ENCODE data around the gene EHBP1. TPM values are rescaled to one million over a fixed set of nuclear protein-coding genes. Genes with fewer than 3 reads are reported as not detected.

EHBP1 gene
- total RNA-seq, 2 donors from 2014 or later = 28.4 to 67.7 TPM

- Histone ChIP-seq H3K36me3 (no peaks in the 10 kb centered on the region), H3K27me3 (replicated peaks; ENCODE audit: insufficient read depth) (no peaks in the 10 kb centered on the region), H3K4me3 (no peak overlapping the region), H3K27ac (no peak overlapping the region), H3K4me1 (ENCODE audit: control insufficient read depth in 1 of 2, low read depth in 2 of 2) (peaks cover 0 to 5% of the 10 kb centered on the region in 2 donors), H3K9me3 (no peaks in the 10 kb centered on the region)
- DNase-seq (ENCODE audit: low spot score) = no peak
- no peak for ATAC-seq (ENCODE audit: insufficient number of reproducible peaks, low FRiP score, low read depth)
- TF ChIP-seq CTCF (IDR thresholded peaks at IDR 0.05) = no peak
These were observed 118.9 kb downstream of the EHBP1 start for GRCh38 chr2:62824388-62824787.

DNA sequence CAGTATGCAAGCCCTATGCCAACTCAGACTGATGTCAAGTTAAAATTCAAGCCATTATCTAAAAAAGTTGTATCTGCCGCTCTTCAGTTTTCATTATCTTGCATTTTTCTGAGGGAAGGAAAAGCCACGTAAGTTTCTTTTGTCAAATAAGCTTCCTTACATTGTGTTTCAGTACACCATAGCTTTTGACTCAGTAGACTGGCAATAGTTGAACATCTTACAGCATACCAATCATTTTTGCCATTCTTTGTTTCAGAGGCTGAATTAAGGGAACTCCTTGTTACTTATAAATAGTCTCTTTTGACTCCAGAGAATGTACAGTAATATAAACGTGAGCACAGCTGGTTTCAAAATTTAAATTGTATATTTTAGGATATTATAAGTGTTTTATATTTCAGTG is 120.6 kb downstream of the EHBP1 start:
- ATAC-seq (ENCODE audit: insufficient number of reproducible peaks, low FRiP score, low read depth) (no peak), DNase-seq (ENCODE audit: low spot score) (no peak)
- no peak overlapping the region for H3K4me3 ChIP-seq
- no peaks in the 10 kb centered on the region for H3K27me3 ChIP-seq (replicated peaks; ENCODE audit: insufficient read depth)
- peaks cover 0 to 5% of the 10 kb centered on the region in 2 donors for H3K4me1 ChIP-seq (ENCODE audit: control insufficient read depth in 1 of 2, low read depth in 2 of 2)
- no peak for TF ChIP-seq CTCF (IDR thresholded peaks at IDR 0.05)
- H3K27ac ChIP-seq = no peak overlapping the region
- H3K9me3 ChIP-seq = peaks cover 3% of the 10 kb centered on the region
- H3K36me3 ChIP-seq = no peaks in the 10 kb centered on the region

- peaks cover 3% of the 10 kb centered on the region for H3K9me3 ChIP-seq
- H3K27ac ChIP-seq = no peak overlapping the region
- ATAC-seq (ENCODE audit: insufficient number of reproducible peaks, low FRiP score, low read depth) (no peak), DNase-seq (ENCODE audit: low spot score) (no peak)
- TF ChIP-seq CTCF (IDR thresholded peaks at IDR 0.05) = no peak
- H3K4me3 ChIP-seq = no peak overlapping the region
- H3K27me3 ChIP-seq (replicated peaks; ENCODE audit: insufficient read depth) = no peaks in the 10 kb centered on the region
- peaks cover 0 to 5% of the 10 kb centered on the region in 2 donors for H3K4me1 ChIP-seq (ENCODE audit: control insufficient read depth in 1 of 2, low read depth in 2 of 2)
- H3K36me3 ChIP-seq = no peaks in the 10 kb centered on the region
These were observed 121.6 kb downstream of the EHBP1 start for GRCh38 chr2:62826953-62827675.

- Histone ChIP-seq H3K9me3 (peaks cover 7% of the 10 kb centered on the region), H3K27ac (no peak overlapping the region), H3K4me1 (ENCODE audit: control insufficient read depth in 1 of 2, low read depth in 2 of 2) (no peaks in the 10 kb centered on the region), H3K27me3 (replicated peaks; ENCODE audit: insufficient read depth) (no peaks in the 10 kb centered on the region), H3K36me3 (peaks cover 10% of the 10 kb centered on the region), H3K4me3 (no peak overlapping the region)
- DNase-seq (ENCODE audit: low spot score) (no peak), ATAC-seq (ENCODE audit: insufficient number of reproducible peaks, low FRiP score, low read depth) (no peak)
- no peak for TF ChIP-seq CTCF (IDR thresholded peaks at IDR 0.05)
These were observed 126.2 kb downstream of the EHBP1 start for GRCh38 chr2:62831729-62832128.

DNA sequence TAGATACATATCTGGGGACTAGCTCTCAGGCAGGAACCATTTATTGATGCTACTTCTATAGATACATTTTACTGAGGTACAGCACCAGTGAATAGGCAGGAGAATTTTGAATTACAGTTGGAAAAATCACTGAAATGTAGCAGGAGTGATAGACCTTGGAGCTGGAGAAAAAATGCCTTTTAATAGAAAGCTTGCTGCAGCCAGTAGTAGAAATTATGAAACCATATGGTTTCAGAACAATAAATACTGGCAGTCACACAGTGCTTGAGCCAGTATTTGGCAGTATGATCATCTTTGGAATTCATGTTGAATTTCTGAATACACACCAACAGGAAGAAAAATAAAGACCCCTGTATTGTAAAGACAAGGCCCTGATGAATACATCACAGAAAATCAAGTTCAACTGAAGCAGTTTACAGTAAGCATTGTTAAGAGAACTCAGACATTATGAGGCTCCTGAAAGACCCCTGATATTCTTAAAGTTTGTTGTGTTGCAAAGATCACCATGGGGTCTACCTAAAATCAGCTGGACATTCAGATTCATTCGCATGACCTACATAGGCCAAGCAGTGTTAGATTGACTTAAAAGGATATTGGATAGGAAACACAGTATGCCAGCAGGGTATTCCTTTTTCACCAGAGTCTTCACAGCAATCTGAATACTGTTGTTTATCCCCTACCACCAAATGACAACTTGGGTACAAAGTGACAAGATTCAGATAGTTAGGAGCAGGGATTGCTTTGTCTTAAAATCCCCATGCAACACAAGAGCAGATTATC is 139.0 kb downstream of the EHBP1 start:
- no peak overlapping the region for H3K4me3 ChIP-seq
- no peaks in the 10 kb centered on the region for H3K4me1 ChIP-seq (ENCODE audit: control insufficient read depth in 1 of 2, low read depth in 2 of 2)
- H3K27me3 ChIP-seq (replicated peaks; ENCODE audit: insufficient read depth) = no peaks in the 10 kb centered on the region
- no peaks in the 10 kb centered on the region for H3K36me3 ChIP-seq
- TF ChIP-seq CTCF (IDR thresholded peaks at IDR 0.05) = no peak
- H3K27ac ChIP-seq = no peak overlapping the region
- ATAC-seq (ENCODE audit: insufficient number of reproducible peaks, low FRiP score, low read depth) (no peak), DNase-seq (ENCODE audit: low spot score) (no peak)
- H3K9me3 ChIP-seq = peaks cover 11% of the 10 kb centered on the region

Measured in thoracic aorta (tissue), 2 donors.